Gastroesophageal sphincter (tissue), 3 donors: Measurements from ENCODE around the gene BCAR3.

Source experiments
- POLR2A ChIP-seq, 2 donors: fragments of 450-650 bp; IDR thresholded peaks; one replicate each; pipeline ENCODE4 v1.6.1; 2017; ENCODE audit warnings: antibody characterized with exemption in 2 of 2, mild to moderate bottlenecking in 2 of 2, moderate library complexity in 1 of 2
- POLR2AphosphoS5 ChIP-seq: sonication (generic); formaldehyde crosslinking; IDR thresholded peaks from one replicate; pipeline ENCODE4 v1.6.1; 2017; ENCODE audit warnings: antibody characterized with exemption
- TF ChIP-seq, protein P1 (sequence below), 4 experiments: fragments of 200-600 bp in 2 of 4; fragments of 450-650 bp in 2 of 4; sonication (generic) in 1 of 4; IDR thresholded peaks; one replicate each; pipeline ENCODE4 v1.5.1; 2017 to 2019; ENCODE audit warnings: antibody characterized with exemption in 4 of 4, mild to moderate bottlenecking in 2 of 4, moderate library complexity in 2 of 4

DNA sequence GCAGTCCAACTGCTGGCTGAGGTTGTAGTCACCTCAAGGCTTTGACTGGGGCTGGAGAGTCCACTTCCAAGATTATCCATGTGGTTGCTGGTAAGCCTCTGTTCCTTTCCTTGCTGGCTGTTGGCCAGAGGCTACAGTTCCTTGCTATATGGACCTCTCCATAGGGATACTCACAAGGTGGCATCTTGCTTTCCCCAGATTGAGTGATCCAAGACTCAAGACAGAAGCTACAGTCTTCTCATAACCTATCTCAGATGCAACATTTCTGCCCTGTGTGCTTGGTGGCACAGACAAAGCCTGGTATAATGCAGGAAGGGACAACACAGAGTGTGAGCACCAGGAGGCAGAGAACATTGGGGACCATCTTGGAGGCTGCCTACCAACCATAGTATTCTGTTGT lies 121.9 kb downstream of the BCAR3 start:
- TF ChIP-seq, protein P1, sequence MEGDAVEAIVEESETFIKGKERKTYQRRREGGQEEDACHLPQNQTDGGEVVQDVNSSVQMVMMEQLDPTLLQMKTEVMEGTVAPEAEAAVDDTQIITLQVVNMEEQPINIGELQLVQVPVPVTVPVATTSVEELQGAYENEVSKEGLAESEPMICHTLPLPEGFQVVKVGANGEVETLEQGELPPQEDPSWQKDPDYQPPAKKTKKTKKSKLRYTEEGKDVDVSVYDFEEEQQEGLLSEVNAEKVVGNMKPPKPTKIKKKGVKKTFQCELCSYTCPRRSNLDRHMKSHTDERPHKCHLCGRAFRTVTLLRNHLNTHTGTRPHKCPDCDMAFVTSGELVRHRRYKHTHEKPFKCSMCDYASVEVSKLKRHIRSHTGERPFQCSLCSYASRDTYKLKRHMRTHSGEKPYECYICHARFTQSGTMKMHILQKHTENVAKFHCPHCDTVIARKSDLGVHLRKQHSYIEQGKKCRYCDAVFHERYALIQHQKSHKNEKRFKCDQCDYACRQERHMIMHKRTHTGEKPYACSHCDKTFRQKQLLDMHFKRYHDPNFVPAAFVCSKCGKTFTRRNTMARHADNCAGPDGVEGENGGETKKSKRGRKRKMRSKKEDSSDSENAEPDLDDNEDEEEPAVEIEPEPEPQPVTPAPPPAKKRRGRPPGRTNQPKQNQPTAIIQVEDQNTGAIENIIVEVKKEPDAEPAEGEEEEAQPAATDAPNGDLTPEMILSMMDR (IDR thresholded peaks at IDR 0.05), result no peak
- TF ChIP-seq POLR2A (IDR thresholded peaks at IDR 0.05), result no peak
- no peak for TF ChIP-seq POLR2AphosphoS5
